B cell (primary cell): ENCODE data around the gene CARD8. TPM values are rescaled to one million over a fixed set of nuclear protein-coding genes. Genes with fewer than 3 reads are reported as not detected.

Experiments used
- ATAC-seq: fragments of 200-7000 bp; cut with Tn5 transposase; one replicate; pipeline ENCODE4 v1.10.0; 2021; ENCODE audit warnings: low read depth, mild to moderate bottlenecking, moderate number of reproducible peaks, moderate library complexity
- CTCF ChIA-PET: fragments of 350-600 bp; sonication (Branson Sonifier 250); formaldehyde crosslinking; loops from one replicate; lab custom pipeline; 2021; ENCODE audit warnings: antibody characterized with exemption, inconsistent platforms; lab: Charles Lee
- POLR2A ChIA-PET: fragments of 350-600 bp; sonication (Branson Sonifier 250); formaldehyde crosslinking; loops from one replicate; lab custom pipeline; 2021; ENCODE audit warnings: antibody characterized with exemption; lab: Charles Lee
- DNase-seq: peaks from one replicate; pipeline ENCODE4 v3.0.0; 2013
- H2AFZ ChIP-seq: 2 replicates; pipeline ENCODE4 v1.6.1; 2012; ENCODE audit warnings: mild to moderate bottlenecking, low read depth, low read length; ENCODE audit not compliant: insufficient read depth, poor library complexity, severe bottlenecking
- H3K27ac ChIP-seq, 2 donors: 1 replicate in 1 of 2; 2 replicates in 1 of 2; pipeline ENCODE4 v1.5.1; 2012 to 2013; ENCODE audit warnings: low read length in 2 of 2, mild to moderate bottlenecking in 2 of 2, moderate library complexity in 1 of 2
- H3K27me3 ChIP-seq, 4 experiments: fragments of 200-600 bp in 1 of 4; sonication (generic) in 1 of 4; replicated peaks in 1 of 4; 1 replicate in 2 of 4; 2 replicates in 2 of 4; pipeline versions ENCODE4 v1.6.1 to v1.7.0; 2013 to 2016; ENCODE audit warnings: low read length in 3 of 4, mild to moderate bottlenecking in 2 of 4, mixed read lengths in 1 of 4, moderate library complexity in 1 of 4; ENCODE audit not compliant: insufficient read depth in 4 of 4, control insufficient read depth in 3 of 4; ENCODE audit errors: control extremely low read depth in 1 of 4
- H3K36me3 ChIP-seq, 2 experiments: replicated peaks in 1 of 2; 1 replicate in 1 of 2; 2 replicates in 1 of 2; pipeline versions ENCODE4 v1.6.1 to v1.7.1; 2013; ENCODE audit warnings: low read length in 1 of 2; ENCODE audit not compliant: insufficient read depth in 2 of 2, control insufficient read depth in 1 of 2; ENCODE audit errors: control extremely low read depth in 1 of 2, extremely low read depth in 1 of 2
- H3K4me1 ChIP-seq, 2 donors: fragments of 200-600 bp in 1 of 2; sonication (generic) in 1 of 2; 1 replicate in 1 of 2; 2 replicates in 1 of 2; pipeline versions ENCODE4 v1.5.1 to v1.6.1; 2013 to 2017; ENCODE audit warnings: low read length in 2 of 2; ENCODE audit not compliant: control insufficient read depth in 2 of 2, insufficient read depth in 2 of 2
- H3K4me2 ChIP-seq: replicated peaks from 2 replicates; pipeline ENCODE3; 2012; ENCODE audit warnings: mild to moderate bottlenecking, low read depth, low read length; ENCODE audit not compliant: poor library complexity, severe bottlenecking
- H3K4me3 ChIP-seq, 5 experiments: fragments of 200-600 bp in 1 of 5; sonication (generic) in 1 of 5; 1 replicate in 3 of 5; 2 replicates in 2 of 5; pipeline versions ENCODE4 v1.5.1 to v1.7.0; 2011 to 2016; ENCODE audit warnings: low read length in 4 of 5, mild to moderate bottlenecking in 4 of 5, low read depth in 2 of 5, control low read depth in 1 of 5, moderate library complexity in 1 of 5; ENCODE audit not compliant: insufficient read depth in 1 of 5; ENCODE audit errors: control extremely low read depth in 1 of 5, extremely low read depth in 1 of 5
- H3K79me2 ChIP-seq: fragments of 200-600 bp; sonication (generic); one replicate; pipeline ENCODE4 v1.6.0; 2016; ENCODE audit warnings: low read length; ENCODE audit not compliant: control insufficient read depth, insufficient read depth
- H3K9ac ChIP-seq: fragments of 200-600 bp; sonication (generic); 2 replicates; pipeline ENCODE4 v1.6.1; 2017; ENCODE audit warnings: mild to moderate bottlenecking, low read length, moderate library complexity
- H3K9me3 ChIP-seq, 3 donors: one replicate each; pipeline versions ENCODE4 v1.6.1 to v1.7.1; 2013; ENCODE audit warnings: low read length in 2 of 3; ENCODE audit not compliant: control insufficient read depth in 2 of 3, insufficient read depth in 1 of 3; ENCODE audit errors: control extremely low read depth in 1 of 3
- H4K20me1 ChIP-seq: 2 replicates; pipeline ENCODE4 v1.6.0; 2012; ENCODE audit warnings: mild to moderate bottlenecking, low read length; ENCODE audit not compliant: insufficient read depth, control insufficient read depth, poor library complexity, severe bottlenecking
- H3K27ac Mint-ChIP-seq: one replicate; pipeline ENCODE4 v1.8.0; 2021; ENCODE audit warnings: mixed read lengths
- H3K27me3 Mint-ChIP-seq: one replicate; pipeline ENCODE4 v1.8.0; 2021; ENCODE audit warnings: mixed read lengths
- H3K4me1 Mint-ChIP-seq: one replicate; pipeline ENCODE4 v1.8.0; 2021; ENCODE audit warnings: mixed read lengths
- H3K4me3 Mint-ChIP-seq: one replicate; pipeline ENCODE4 v1.8.0; 2021; ENCODE audit warnings: mixed read lengths
- H3K9me3 Mint-ChIP-seq: one replicate; pipeline ENCODE4 v1.8.0; 2022; ENCODE audit warnings: mixed read lengths; ENCODE audit not compliant: insufficient read depth
- EZH2 ChIP-seq: IDR thresholded peaks from 2 replicates; pipeline ENCODE4 v1.6.1; 2012; ENCODE audit warnings: borderline replicate concordance, low read depth, mild to moderate bottlenecking, moderate library complexity, low read length; ENCODE audit not compliant: insufficient read depth, poor library complexity, severe bottlenecking
- WGBS: methylation state at CpG from one replicate; pipeline ENCODE4 v1.1.5; 2013; ENCODE audit warnings: missing lambda C conversion rate; ENCODE audit not compliant: insufficient coverage; 5-methylcytosine and 5-hydroxymethylcytosine counted together
- intact Hi-C: fragments of 100-400 bp; cut with micrococcal nuclease; formaldehyde crosslinking; loops from one replicate; pipeline ENCODE4 v1.10.0; 2022
- polyA plus RNA-seq: library from polyadenylated mRNA; depleted of rRNA; stranded (reverse); fragments of >200 nt; gene quantifications from 2 replicates; pipeline ENCODE4 v1.2.3, GENCODE V29; 2012
- total RNA-seq, 2 donors: library from RNA; stranded (reverse); fragments of 120-200 nt in 1 of 2; gene quantifications; 1 replicate in 1 of 2; 2 replicates in 1 of 2; pipeline versions ENCODE4 v1.2.3 to v1.2.4, GENCODE V29; 2013 to 2022
- TF ChIP-seq, protein P1 (sequence below): fragments of 200-600 bp; IDR thresholded peaks from one replicate; pipeline ENCODE4 v1.8.0; 2022; ENCODE audit warnings: antibody characterized with exemption, mild to moderate bottlenecking

Gene CARD8
- total and polyA plus RNA-seq, 2 donors (not counting 1 experiment from before 2014, with no cell fraction given) = 92.0 to 161 TPM

GRCh38 chr19:48250290-48251025 lies 5.3 kb downstream of the CARD8 start:
- DNase-seq (no peak), ATAC-seq (no peak)
- 100% methylated on average over 1 of the region's 2 CpGs for WGBS
- Histone ChIP-seq H3K9ac (peak overlapping the region; percentile 86), H4K20me1 (no peaks in the 10 kb centered on the region), H2AFZ (peak overlapping the region; percentile 9), H3K27ac (peak overlapping the region; percentile 86 to 95), H3K36me3 (peaks cover 6 to 10% of the 10 kb centered on the region in 2 experiments), H3K27me3 (no peaks in the 10 kb centered on the region), H3K4me2 (peak overlapping the region; percentile 91), H3K4me1 (peaks cover 31 to 38% of the 10 kb centered on the region in 2 donors), H3K4me3 (peak overlapping the region in 2 of 5 experiments; percentile 48 to 85), H3K9me3 (no peaks in the 10 kb centered on the region), H3K79me2 (peaks cover 74% of the 10 kb centered on the region)
- H3K27ac Mint-ChIP-seq = peak overlapping the region; percentile 79
- no peaks in the 10 kb centered on the region for H3K9me3 Mint-ChIP-seq
- TF ChIP-seq, protein P1, sequence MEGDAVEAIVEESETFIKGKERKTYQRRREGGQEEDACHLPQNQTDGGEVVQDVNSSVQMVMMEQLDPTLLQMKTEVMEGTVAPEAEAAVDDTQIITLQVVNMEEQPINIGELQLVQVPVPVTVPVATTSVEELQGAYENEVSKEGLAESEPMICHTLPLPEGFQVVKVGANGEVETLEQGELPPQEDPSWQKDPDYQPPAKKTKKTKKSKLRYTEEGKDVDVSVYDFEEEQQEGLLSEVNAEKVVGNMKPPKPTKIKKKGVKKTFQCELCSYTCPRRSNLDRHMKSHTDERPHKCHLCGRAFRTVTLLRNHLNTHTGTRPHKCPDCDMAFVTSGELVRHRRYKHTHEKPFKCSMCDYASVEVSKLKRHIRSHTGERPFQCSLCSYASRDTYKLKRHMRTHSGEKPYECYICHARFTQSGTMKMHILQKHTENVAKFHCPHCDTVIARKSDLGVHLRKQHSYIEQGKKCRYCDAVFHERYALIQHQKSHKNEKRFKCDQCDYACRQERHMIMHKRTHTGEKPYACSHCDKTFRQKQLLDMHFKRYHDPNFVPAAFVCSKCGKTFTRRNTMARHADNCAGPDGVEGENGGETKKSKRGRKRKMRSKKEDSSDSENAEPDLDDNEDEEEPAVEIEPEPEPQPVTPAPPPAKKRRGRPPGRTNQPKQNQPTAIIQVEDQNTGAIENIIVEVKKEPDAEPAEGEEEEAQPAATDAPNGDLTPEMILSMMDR = no peak
- TF ChIP-seq EZH2 = no peak
- H3K4me1 Mint-ChIP-seq = peaks cover 56% of the 10 kb centered on the region
- intact Hi-C loops = no loop called here
- H3K4me3 Mint-ChIP-seq = peak overlapping the region; percentile 41
- ChIA-PET CTCF (interaction anchor here (0.6 to 2.2 kb wide), 6 partner anchors 9 to 255 kb away, joined by 3 to 16 read pairs (median 5); no protein-coding TSS in a partner anchor), POLR2A (interaction anchor here (0.8 to 2.0 kb wide), 6 partner anchors 10 to 81 kb away, joined by 3 to 10 read pairs (median 4); partner anchors contain the start of genes LIG1 and ZSWIM9)
- H3K27me3 Mint-ChIP-seq = no peaks in the 10 kb centered on the region
